NCI-H1930 (cell line): ENCODE measurements around the gene PRKCI.
"Not testable (repeated sequence)": the region's sequence is repeated elsewhere in the genome, so short reads cannot be mapped to it uniquely, and the experiment has no call there.

Source experiments
- DNase-seq, 2 experiments: peaks; one replicate each; lab custom pipeline; 2025; lab: John Stamatoyannopoulos, UW

Gene PRKCI

GRCh38 chr3:170342273-170342672, 120.0 kb downstream of the PRKCI start:
- DNase-seq: not testable (repeated sequence)

GRCh38 chr3:170343859-170344258, 121.6 kb downstream of the PRKCI start:
- DNase-seq: not testable (repeated sequence)

GRCh38 chr3:170344971-170345370, 122.7 kb downstream of the PRKCI start:
- DNase-seq: no peak

- no peak for DNase-seq
These were observed 124.5 kb downstream of the PRKCI start for GRCh38 chr3:170346481-170347392.

- no peak for DNase-seq
These were observed 128.5 kb downstream of the PRKCI start for GRCh38 chr3:170350515-170351413.

- DNase-seq: no peak
These were observed 130.7 kb downstream of the PRKCI start for GRCh38 chr3:170352936-170353335.

- no peak for DNase-seq
These were observed 131.3 kb downstream of the PRKCI start for GRCh38 chr3:170353485-170353884.

- DNase-seq: no peak
These were observed 132.5 kb downstream of the PRKCI start for GRCh38 chr3:170354760-170355159.
